IMR-90 (cell line): ENCODE results near the gene FLVCR2. TPM values are rescaled to one million over a fixed set of nuclear protein-coding genes. Genes with fewer than 3 reads are reported as not detected.

Source experiments
- ATAC-seq: fragments of 200-7000 bp; cut with Tn5 transposase; 2 replicates; pipeline ENCODE4 v1.9.1; 2020; ENCODE audit warnings: low read depth, mild to moderate bottlenecking, moderate library complexity
- BruUV-seq: library from RNA; stranded (reverse); fragments of 400-500 nt; replicated peaks from 2 replicates; lab custom pipeline; 2021; lab: Mats Ljungman, UMichigan
- CTCF ChIA-PET: fragments of 300-600 bp; formaldehyde crosslinking; extraction: SDS; loops from one replicate; lab custom pipeline; 2021; ENCODE audit warnings: antibody characterized with exemption; lab: Yijun Ruan, JAX
- POLR2A ChIA-PET: fragments of 300-600 bp; sonication (Branson Sonifier 250); formaldehyde crosslinking; loops from one replicate; lab custom pipeline; 2022; ENCODE audit warnings: antibody characterized with exemption; ENCODE audit not compliant: unreplicated experiment; lab: Charles Lee
- DNase-seq: peaks from one replicate; pipeline ENCODE4 v3.0.0; 2013
- H2AFZ ChIP-seq: replicated peaks from 2 replicates; pipeline ENCODE3; 2013; ENCODE audit warnings: low read length, mild to moderate bottlenecking; ENCODE audit not compliant: poor library complexity
- H2AK5ac ChIP-seq: 2 replicates; pipeline ENCODE4 v1.6.1; 2013; ENCODE audit warnings: low read depth, low read length, inconsistent platforms
- H2AK9ac ChIP-seq: replicated peaks from 2 replicates; pipeline ENCODE3; 2013; ENCODE audit warnings: mild to moderate bottlenecking, low read depth, low read length, moderate library complexity; ENCODE audit not compliant: poor library complexity
- H2BK120ac ChIP-seq: 2 replicates; pipeline ENCODE4 v1.6.1; 2013; ENCODE audit warnings: low read depth, low read length, inconsistent platforms
- H2BK15ac ChIP-seq: 3 replicates; pipeline ENCODE4 v1.6.1; 2013; ENCODE audit warnings: low read depth, low read length, inconsistent platforms
- H2BK20ac ChIP-seq: 2 replicates; pipeline ENCODE4 v1.6.1; 2013; ENCODE audit warnings: low read depth, mild to moderate bottlenecking, inconsistent platforms, low read length, moderate library complexity
- H2BK5ac ChIP-seq: 2 replicates; pipeline ENCODE4 v1.6.1; 2013; ENCODE audit warnings: mild to moderate bottlenecking, low read depth, low read length, inconsistent platforms; ENCODE audit not compliant: poor library complexity, severe bottlenecking
- H3K14ac ChIP-seq: replicated peaks from 2 replicates; pipeline ENCODE4 v1.6.1; 2013; ENCODE audit warnings: low read depth, low read length, inconsistent platforms
- H3K18ac ChIP-seq: 2 replicates; pipeline ENCODE4 v1.6.1; 2013; ENCODE audit warnings: low read depth, low read length, control low read depth
- H3K23ac ChIP-seq: 2 replicates; pipeline ENCODE4 v1.6.1; 2013; ENCODE audit warnings: low read depth, low read length, inconsistent platforms
- H3K27ac ChIP-seq: 2 replicates; pipeline ENCODE4 v1.5.1; 2013; ENCODE audit warnings: mild to moderate bottlenecking, control low read depth, low read length; ENCODE audit not compliant: insufficient read depth
- H3K27me3 ChIP-seq: 2 replicates; pipeline ENCODE4 v1.6.1; 2013; ENCODE audit warnings: low read length; ENCODE audit not compliant: control insufficient read depth, insufficient read depth
- H3K36me3 ChIP-seq: 2 replicates; pipeline ENCODE4 v1.6.1; 2013; ENCODE audit warnings: low read length, mixed read lengths; ENCODE audit not compliant: control insufficient read depth, insufficient read depth
- H3K4ac ChIP-seq: 2 replicates; pipeline ENCODE4 v1.6.1; 2013; ENCODE audit warnings: low read depth, low read length, inconsistent platforms
- H3K4me1 ChIP-seq: 2 replicates; pipeline ENCODE4 v1.6.1; 2013; ENCODE audit warnings: low read length, mixed read lengths; ENCODE audit not compliant: control insufficient read depth, insufficient read depth
- H3K4me2 ChIP-seq: 2 replicates; pipeline ENCODE4 v1.6.1; 2013; ENCODE audit warnings: low read depth, mild to moderate bottlenecking, control low read depth, low read length, moderate library complexity
- H3K4me3 ChIP-seq: 2 replicates; pipeline ENCODE4 v1.5.1; 2013; ENCODE audit warnings: low read depth, mild to moderate bottlenecking, control low read depth, low read length, moderate library complexity; ENCODE audit not compliant: insufficient read depth
- H3K56ac ChIP-seq: 2 replicates; pipeline ENCODE4 v1.6.1; 2013; ENCODE audit warnings: low read length, inconsistent platforms; ENCODE audit not compliant: insufficient read depth; ENCODE audit errors: extremely low read depth
- H3K79me1 ChIP-seq, 2 experiments: 2 replicates each; pipeline ENCODE4 v1.6.1; 2013; ENCODE audit warnings: low read length in 2 of 2, inconsistent platforms in 1 of 2, low read depth in 1 of 2
- H3K9ac ChIP-seq: 2 replicates; pipeline ENCODE4 v1.6.1; 2013; ENCODE audit warnings: low read depth, low read length, control low read depth
- H3K9me1 ChIP-seq: 2 replicates; pipeline ENCODE4 v1.6.1; 2013; ENCODE audit warnings: low read length, inconsistent platforms; ENCODE audit not compliant: insufficient read depth
- H3K9me3 ChIP-seq: 2 replicates; pipeline ENCODE4 v1.6.1; 2013; ENCODE audit warnings: low read length; ENCODE audit not compliant: control insufficient read depth, insufficient read depth
- H4K20me1 ChIP-seq: 2 replicates; pipeline ENCODE4 v1.6.1; 2013; ENCODE audit warnings: low read length, inconsistent platforms; ENCODE audit not compliant: insufficient read depth
- H4K5ac ChIP-seq: 2 replicates; pipeline ENCODE4 v1.6.1; 2013; ENCODE audit warnings: mild to moderate bottlenecking, low read depth, low read length, control low read depth
- H4K8ac ChIP-seq, 2 experiments: 2 replicates each; pipeline ENCODE4 v1.6.1; 2013; ENCODE audit warnings: low read depth in 2 of 2, low read length in 2 of 2, control low read depth in 1 of 2, inconsistent platforms in 1 of 2
- H4K91ac ChIP-seq: 2 replicates; pipeline ENCODE4 v1.6.1; 2013; ENCODE audit warnings: low read depth, low read length, inconsistent platforms; ENCODE audit not compliant: insufficient read depth
- BHLHE40 ChIP-seq: fragments of 150-350 bp; IDR thresholded peaks from 2 replicates; pipeline ENCODE4 v1.6.1; 2016; ENCODE audit warnings: mild to moderate bottlenecking, low read depth, low read length
- CEBPB ChIP-seq: IDR thresholded peaks from 2 replicates; pipeline ENCODE4 v1.6.1; 2012; ENCODE audit warnings: low read depth, low read length, improper control_type of control experiment
- CHD1 ChIP-seq: IDR thresholded peaks from 2 replicates; pipeline ENCODE4 v1.6.1; 2012; ENCODE audit warnings: low read depth, low read length, improper control_type of control experiment
- MAZ ChIP-seq: IDR thresholded peaks from 2 replicates; pipeline ENCODE4 v1.6.1; 2012; ENCODE audit warnings: low read depth, mild to moderate bottlenecking, low read length, improper control_type of control experiment, moderate library complexity, borderline replicate concordance
- MXI1 ChIP-seq: IDR thresholded peaks from 2 replicates; pipeline ENCODE4 v1.6.1; 2012; ENCODE audit warnings: low read depth, mild to moderate bottlenecking, low read length, moderate library complexity, borderline replicate concordance
- NFE2L2 ChIP-seq: fragments of 150-350 bp; IDR thresholded peaks from 2 replicates; pipeline ENCODE4 v1.6.1; 2016; ENCODE audit warnings: low read depth, mild to moderate bottlenecking, low read length
- POLR2A ChIP-seq: IDR thresholded peaks from 2 replicates; pipeline ENCODE4 v1.6.1; 2012; ENCODE audit warnings: mild to moderate bottlenecking, low read depth, low read length
- RAD21 ChIP-seq: IDR thresholded peaks from 2 replicates; pipeline ENCODE4 v1.6.1; 2012; ENCODE audit warnings: low read length, improper control_type of control experiment
- RCOR1 ChIP-seq: IDR thresholded peaks from 2 replicates; pipeline ENCODE4 v1.6.1; 2012; ENCODE audit warnings: mild to moderate bottlenecking, low read length, improper control_type of control experiment; ENCODE audit not compliant: insufficient replicate concordance
- SMC3 ChIP-seq: fragments of 150-350 bp; IDR thresholded peaks from 2 replicates; pipeline ENCODE4 v1.6.1; 2016; ENCODE audit warnings: low read depth, mild to moderate bottlenecking, antibody characterized with exemption, low read length, moderate library complexity
- WGBS, 2 experiments: methylation state at CpG; one replicate each; pipeline versions ENCODE4 v1.1.5 to v1.1.7; 2013; ENCODE audit warnings: missing lambda C conversion rate in 2 of 2; ENCODE audit not compliant: insufficient read length in 1 of 2; ENCODE audit errors: extremely low coverage in 2 of 2; 5-methylcytosine and 5-hydroxymethylcytosine counted together
- dilution Hi-C: fragments of 300-500 bp; cut with HindIII; formaldehyde crosslinking; loops from one replicate; pipeline ENCODE4 v1.14.3; 2018; ENCODE audit warnings: low sequenced_read_pairs; ENCODE audit not compliant: unreplicated experiment
- in situ Hi-C: fragments of 300-500 bp; cut with MboI; formaldehyde crosslinking; loops from 3 replicates; pipeline ENCODE4 v1.14.3; 2019; ENCODE audit warnings: low sequenced_read_pairs, inconsistent platforms, mixed read lengths
- intact Hi-C: fragments of 100-400 bp; cut with micrococcal nuclease; formaldehyde crosslinking; loops from 2 replicates; pipeline ENCODE4 v1.10.0; 2022
- polyA plus RNA-seq, 3 experiments: library from polyadenylated mRNA; depleted of rRNA; stranded (reverse); fragments of >200 nt; gene quantifications; 2 replicates each; pipeline ENCODE4 v1.2.3, GENCODE V29; 2012; ENCODE audit warnings: low replicate concordance in 1 of 3
- total RNA-seq: library from RNA; depleted of rRNA; stranded (reverse); fragments of >200 nt; gene quantifications from 2 replicates; pipeline ENCODE4 v1.2.3, GENCODE V29; 2012
- TF ChIP-seq, protein P1 (sequence below): conservative IDR thresholded peaks from 2 replicates; pipeline ENCODE4 v1.5.1; 2012; ENCODE audit warnings: mild to moderate bottlenecking, low read depth, low read length, improper control_type of control experiment
- TF ChIP-seq, protein P2 (sequence below): fragments of 150-350 bp; IDR thresholded peaks from 2 replicates; pipeline ENCODE4 v1.6.1; 2017; ENCODE audit warnings: mild to moderate bottlenecking, antibody characterized with exemption, low read length, low read depth

The FLVCR2 gene
- total and polyA plus RNA-seq, 2 of the 4 experiments (the other 2 are of a cell fraction), result 0.94 to 1.4 TPM

DNA sequence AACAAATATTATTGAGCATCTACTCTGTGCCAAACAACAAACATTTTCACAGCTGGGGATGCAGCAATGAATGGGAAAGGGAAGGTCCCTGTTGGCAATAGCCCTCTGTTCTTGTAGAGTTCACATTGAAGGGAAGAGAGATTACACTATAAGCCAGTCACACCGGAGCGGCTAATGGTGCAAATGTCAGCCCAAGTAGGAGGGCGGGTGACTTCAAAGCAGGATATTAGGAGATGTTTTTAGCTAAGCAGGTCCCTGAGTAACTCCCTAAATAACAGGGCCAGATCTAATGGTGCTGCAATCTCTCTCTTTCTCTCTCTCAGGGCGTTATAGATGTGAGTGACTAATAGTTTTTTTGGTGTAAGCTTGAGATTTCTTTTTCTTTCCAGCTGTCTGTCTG lies 30.7 kb downstream of the FLVCR2 start:
- no peak overlapping the region for H2BK5ac ChIP-seq
- intact Hi-C loops (no loop called here), in situ Hi-C loops (no loop called here), dilution Hi-C loops (no loop called here)
- H3K9ac ChIP-seq, result no peak overlapping the region
- no peaks in the 10 kb centered on the region for H3K9me1 ChIP-seq
- H2BK20ac ChIP-seq, result no peak overlapping the region
- H3K18ac ChIP-seq, result no peak overlapping the region
- H3K4me1 ChIP-seq, result peaks cover 2% of the 10 kb centered on the region; the same call in 1 of the 2 replicates
- WGBS, 2 experiments, result no CpG with 5 or more reads among the region's 4 CpGs
- H4K20me1 ChIP-seq, result no peaks in the 10 kb centered on the region
- H2AK5ac ChIP-seq, result no peak overlapping the region
- no peak overlapping the region for H2BK120ac ChIP-seq
- CTCF ChIA-PET, result no interaction called here
- DNase-seq (no peak), ATAC-seq (no peak)
- no peaks in the 10 kb centered on the region for H3K79me1 ChIP-seq
- TF ChIP-seq, protein P1, sequence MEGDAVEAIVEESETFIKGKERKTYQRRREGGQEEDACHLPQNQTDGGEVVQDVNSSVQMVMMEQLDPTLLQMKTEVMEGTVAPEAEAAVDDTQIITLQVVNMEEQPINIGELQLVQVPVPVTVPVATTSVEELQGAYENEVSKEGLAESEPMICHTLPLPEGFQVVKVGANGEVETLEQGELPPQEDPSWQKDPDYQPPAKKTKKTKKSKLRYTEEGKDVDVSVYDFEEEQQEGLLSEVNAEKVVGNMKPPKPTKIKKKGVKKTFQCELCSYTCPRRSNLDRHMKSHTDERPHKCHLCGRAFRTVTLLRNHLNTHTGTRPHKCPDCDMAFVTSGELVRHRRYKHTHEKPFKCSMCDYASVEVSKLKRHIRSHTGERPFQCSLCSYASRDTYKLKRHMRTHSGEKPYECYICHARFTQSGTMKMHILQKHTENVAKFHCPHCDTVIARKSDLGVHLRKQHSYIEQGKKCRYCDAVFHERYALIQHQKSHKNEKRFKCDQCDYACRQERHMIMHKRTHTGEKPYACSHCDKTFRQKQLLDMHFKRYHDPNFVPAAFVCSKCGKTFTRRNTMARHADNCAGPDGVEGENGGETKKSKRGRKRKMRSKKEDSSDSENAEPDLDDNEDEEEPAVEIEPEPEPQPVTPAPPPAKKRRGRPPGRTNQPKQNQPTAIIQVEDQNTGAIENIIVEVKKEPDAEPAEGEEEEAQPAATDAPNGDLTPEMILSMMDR, result no peak
- TF ChIP-seq MXI1, result no peak
- TF ChIP-seq CEBPB, result no peak
- no peak for TF ChIP-seq BHLHE40
- TF ChIP-seq MAZ, result no peak
- TF ChIP-seq SMC3, result no peak
- no peak for TF ChIP-seq NFE2L2
- no peak for TF ChIP-seq RAD21
- TF ChIP-seq RCOR1, result no peak
- TF ChIP-seq POLR2A, result no peak
- TF ChIP-seq, protein P2, sequence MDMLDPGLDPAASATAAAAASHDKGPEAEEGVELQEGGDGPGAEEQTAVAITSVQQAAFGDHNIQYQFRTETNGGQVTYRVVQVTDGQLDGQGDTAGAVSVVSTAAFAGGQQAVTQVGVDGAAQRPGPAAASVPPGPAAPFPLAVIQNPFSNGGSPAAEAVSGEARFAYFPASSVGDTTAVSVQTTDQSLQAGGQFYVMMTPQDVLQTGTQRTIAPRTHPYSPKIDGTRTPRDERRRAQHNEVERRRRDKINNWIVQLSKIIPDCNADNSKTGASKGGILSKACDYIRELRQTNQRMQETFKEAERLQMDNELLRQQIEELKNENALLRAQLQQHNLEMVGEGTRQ, result no peak
- no peak for TF ChIP-seq CHD1
- no peak overlapping the region for H3K14ac ChIP-seq
- H3K9me3 ChIP-seq, result peaks cover 17% of the 10 kb centered on the region
- no peak overlapping the region for H4K5ac ChIP-seq
- H3K27ac ChIP-seq, result no peak overlapping the region
- no peak overlapping the region for H3K4ac ChIP-seq
- peaks cover 22% of the 10 kb centered on the region for H3K27me3 ChIP-seq
- no peak overlapping the region for H3K4me3 ChIP-seq
- POLR2A ChIA-PET, result no interaction called here
- no peak overlapping the region for H4K8ac ChIP-seq
- no peak overlapping the region for H3K4me2 ChIP-seq
- no peak overlapping the region for H3K56ac ChIP-seq
- H3K36me3 ChIP-seq, result no peaks in the 10 kb centered on the region
- H2AK9ac ChIP-seq, result no peak overlapping the region
- no peak overlapping the region for H4K91ac ChIP-seq
- no peak overlapping the region for H2BK15ac ChIP-seq
- no peak overlapping the region for H3K23ac ChIP-seq
- H2AFZ ChIP-seq, result no peak overlapping the region
- no TSS peak for BruUV-seq
